SK-N-SH (cell line): Measurements from ENCODE around the gene ANKRD16. TPM values are rescaled to one million over a fixed set of nuclear protein-coding genes. Genes with fewer than 3 reads are reported as not detected.

Experiments used
- CTCF ChIA-PET: fragments of 300-600, 350-600 bp; formaldehyde crosslinking; extraction: SDS; loops from one replicate; lab custom pipeline; 2021; lab: Yijun Ruan, JAX
- POLR2A ChIA-PET: fragments of 350-600 bp; sonication (Branson Sonifier 250); formaldehyde crosslinking; extraction: SDS; loops from one replicate; lab custom pipeline; 2020; ENCODE audit warnings: antibody characterized with exemption, inconsistent platforms; lab: Yijun Ruan, JAX
- DNase-seq: peaks from one replicate; pipeline ENCODE4 v3.0.0; 2012
- H2AFZ ChIP-seq: fragments of 200-600 bp; sonication (generic); 2 replicates; pipeline ENCODE4 v1.8.1; 2016; ENCODE audit warnings: antibody characterized with exemption, mild to moderate bottlenecking, low read depth
- H3F3A ChIP-seq: fragments of 200-600 bp; sonication (generic); replicated peaks from 2 replicates; pipeline ENCODE3; 2016; ENCODE audit warnings: antibody characterized with exemption, mild to moderate bottlenecking; ENCODE audit not compliant: insufficient read depth
- H3K27ac ChIP-seq, 2 experiments: fragments of 200-500 bp in 1 of 2; fragments of 200-600 bp in 1 of 2; sonication (Bioruptor generic) in 1 of 2; sonication (generic), shearing (Covaris generic) in 1 of 2; 2 replicates each; pipeline versions ENCODE4 v1.5.1 to v1.6.1; 2014 to 2016; ENCODE audit warnings: low read depth in 2 of 2, inconsistent platforms in 1 of 2, low read length in 1 of 2, mild to moderate bottlenecking in 1 of 2, mixed read lengths in 1 of 2
- H3K27me3 ChIP-seq: fragments of 200-600 bp; sonication (generic), shearing (Covaris generic); 2 replicates; pipeline ENCODE4 v1.6.1; 2016; ENCODE audit warnings: mixed run types; ENCODE audit not compliant: insufficient read depth
- H3K36me3 ChIP-seq, 2 experiments: fragments of 200-500 bp in 1 of 2; fragments of 200-600 bp in 1 of 2; sonication (Bioruptor generic) in 1 of 2; sonication (generic) in 1 of 2; replicated peaks in 1 of 2; 2 replicates each; pipeline versions ENCODE3 to v1.5.1; 2014 to 2016; ENCODE audit warnings: low read length in 1 of 2, mild to moderate bottlenecking in 1 of 2; ENCODE audit not compliant: insufficient read depth in 2 of 2, control insufficient read depth in 1 of 2
- H3K4me1 ChIP-seq, 2 experiments: fragments of 200-500 bp in 1 of 2; fragments of 200-600 bp in 1 of 2; sonication (Bioruptor generic) in 1 of 2; sonication (generic), shearing (Covaris generic) in 1 of 2; 2 replicates each; pipeline versions ENCODE4 v1.5.1 to v1.6.1; 2014 to 2016; ENCODE audit warnings: low read depth in 1 of 2, low read length in 1 of 2, mixed run types in 1 of 2; ENCODE audit not compliant: insufficient read depth in 2 of 2, control insufficient read depth in 1 of 2
- H3K4me2 ChIP-seq: fragments of 200-600 bp; sonication (generic), shearing (Covaris generic); 2 replicates; pipeline ENCODE4 v1.6.1; 2017; ENCODE audit warnings: mixed run types
- H3K4me3 ChIP-seq, 2 experiments: fragments of 200-500 bp in 1 of 2; fragments of 200-600 bp in 1 of 2; sonication (Bioruptor generic) in 1 of 2; sonication (generic), shearing (Covaris generic) in 1 of 2; 2 replicates each; pipeline versions ENCODE4 v1.5.1 to v1.8.1; 2014 to 2016; ENCODE audit warnings: low read depth in 2 of 2, inconsistent platforms in 1 of 2, low read length in 1 of 2, mild to moderate bottlenecking in 1 of 2, mixed read lengths in 1 of 2, moderate library complexity in 1 of 2
- H3K79me2 ChIP-seq: fragments of 200-600 bp; sonication (generic); 2 replicates; pipeline ENCODE4 v1.8.1; 2017; ENCODE audit warnings: mild to moderate bottlenecking; ENCODE audit not compliant: insufficient read depth
- H3K9ac ChIP-seq: fragments of 200-600 bp; sonication (generic); 2 replicates; pipeline ENCODE4 v1.6.1; 2017; ENCODE audit warnings: mixed run types
- H3K9me2 ChIP-seq: fragments of 200-600 bp; sonication (generic); 2 replicates; pipeline ENCODE4 v1.6.1; 2017; ENCODE audit warnings: mixed run types
- H3K9me3 ChIP-seq: fragments of 200-600 bp; sonication (generic); 2 replicates; pipeline ENCODE4 v1.6.1; 2017; ENCODE audit warnings: mixed run types, mild to moderate bottlenecking, moderate library complexity
- H4K20me1 ChIP-seq: fragments of 200-600 bp; sonication (generic); 2 replicates; pipeline ENCODE4 v1.6.1; 2017; ENCODE audit warnings: mild to moderate bottlenecking, mixed run types; ENCODE audit not compliant: insufficient read depth
- JUND ChIP-seq: IDR thresholded peaks from 2 replicates; pipeline ENCODE4 v1.4.0; 2012
- MXI1 ChIP-seq: IDR thresholded peaks from 2 replicates; pipeline ENCODE4 v1.6.1; 2012; ENCODE audit warnings: mild to moderate bottlenecking, low read depth, low read length, improper control_type of control experiment
- RAD21 ChIP-seq: IDR thresholded peaks from 2 replicates; pipeline ENCODE4 v1.6.1; 2012; ENCODE audit warnings: mild to moderate bottlenecking, low read length
- RXRA ChIP-seq: IDR thresholded peaks from 2 replicates; pipeline ENCODE4 v1.4.0; 2012; ENCODE audit warnings: low read depth, mild to moderate bottlenecking, borderline replicate concordance
- TCF12 ChIP-seq: IDR thresholded peaks from 2 replicates; pipeline ENCODE4 v1.4.0; 2012
- WGBS: methylation state at CpG from one replicate; pipeline ENCODE4 v1.1.6; 2017; ENCODE audit warnings: low lambda C conversion rate; 5-methylcytosine and 5-hydroxymethylcytosine counted together
- polyA plus RNA-seq, 3 experiments: library from polyadenylated mRNA; depleted of rRNA; stranded (reverse); fragments of >200 nt; gene quantifications; 2 replicates each; pipeline ENCODE4 v1.2.3, GENCODE V29; 2012
- TF ChIP-seq, protein P1 (sequence below): fragments of 200-600 bp; sonication (generic); IDR thresholded peaks from 2 replicates; pipeline ENCODE4 v1.6.1; 2017; ENCODE audit warnings: antibody characterized with exemption, mild to moderate bottlenecking, moderate library complexity
- TF ChIP-seq, protein P2 (sequence below): IDR thresholded peaks from 2 replicates; pipeline ENCODE4 v1.4.0; 2012; ENCODE audit warnings: low read depth
- TF ChIP-seq, protein P3 (sequence below): IDR thresholded peaks from 2 replicates; pipeline ENCODE4 v1.6.1; 2012; ENCODE audit warnings: mild to moderate bottlenecking, low read depth, low read length, moderate library complexity

The ANKRD16 gene
- polyA plus RNA-seq, 1 of the 3 experiments (the other 2 are of a cell fraction) = 9.9 TPM

DNA sequence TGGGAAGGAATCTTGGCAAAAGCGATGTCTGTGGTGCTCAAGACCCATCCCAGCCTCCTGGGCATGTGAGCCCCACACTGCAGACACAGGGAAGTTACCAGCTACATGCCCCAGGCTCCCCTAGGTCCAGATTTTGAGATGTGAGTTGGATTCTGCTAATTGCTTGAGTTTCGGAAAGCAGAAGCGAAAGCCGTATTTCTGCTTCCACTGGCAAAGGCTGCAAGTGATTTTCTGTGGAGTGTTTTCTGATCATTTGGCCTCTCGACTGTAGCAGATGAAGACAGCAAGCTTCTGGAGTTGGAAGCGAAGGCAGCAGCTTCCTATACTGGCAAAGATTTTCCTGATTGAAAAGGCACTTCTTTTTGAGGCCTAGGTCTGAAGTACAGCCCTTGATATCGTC is 29.6 kb downstream of the ANKRD16 start:
- no peak overlapping the region for H3K27ac ChIP-seq
- ChIA-PET POLR2A (no interaction called here), CTCF (interaction anchor here (1.6 to 2.1 kb wide), 2 partner anchors 14 kb away, joined by 3 to 8 read pairs; no protein-coding TSS in a partner anchor)
- no peak for TF ChIP-seq JUND
- TF ChIP-seq, protein P1, sequence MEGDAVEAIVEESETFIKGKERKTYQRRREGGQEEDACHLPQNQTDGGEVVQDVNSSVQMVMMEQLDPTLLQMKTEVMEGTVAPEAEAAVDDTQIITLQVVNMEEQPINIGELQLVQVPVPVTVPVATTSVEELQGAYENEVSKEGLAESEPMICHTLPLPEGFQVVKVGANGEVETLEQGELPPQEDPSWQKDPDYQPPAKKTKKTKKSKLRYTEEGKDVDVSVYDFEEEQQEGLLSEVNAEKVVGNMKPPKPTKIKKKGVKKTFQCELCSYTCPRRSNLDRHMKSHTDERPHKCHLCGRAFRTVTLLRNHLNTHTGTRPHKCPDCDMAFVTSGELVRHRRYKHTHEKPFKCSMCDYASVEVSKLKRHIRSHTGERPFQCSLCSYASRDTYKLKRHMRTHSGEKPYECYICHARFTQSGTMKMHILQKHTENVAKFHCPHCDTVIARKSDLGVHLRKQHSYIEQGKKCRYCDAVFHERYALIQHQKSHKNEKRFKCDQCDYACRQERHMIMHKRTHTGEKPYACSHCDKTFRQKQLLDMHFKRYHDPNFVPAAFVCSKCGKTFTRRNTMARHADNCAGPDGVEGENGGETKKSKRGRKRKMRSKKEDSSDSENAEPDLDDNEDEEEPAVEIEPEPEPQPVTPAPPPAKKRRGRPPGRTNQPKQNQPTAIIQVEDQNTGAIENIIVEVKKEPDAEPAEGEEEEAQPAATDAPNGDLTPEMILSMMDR = no peak
- TF ChIP-seq MXI1 = no peak
- H3K9me2 ChIP-seq = no peaks in the 10 kb centered on the region
- H3K79me2 ChIP-seq = no peaks in the 10 kb centered on the region
- H3K36me3 ChIP-seq = no peaks in the 10 kb centered on the region
- no peak overlapping the region for H2AFZ ChIP-seq
- no peak overlapping the region for H3K4me2 ChIP-seq
- no peaks in the 10 kb centered on the region for H4K20me1 ChIP-seq
- 95% methylated on average over 7 of the region's 7 CpGs for WGBS
- H3K4me3 ChIP-seq = no peak overlapping the region
- H3F3A ChIP-seq = peaks cover 16% of the 10 kb centered on the region
- no peaks in the 10 kb centered on the region for H3K4me1 ChIP-seq
- no peaks in the 10 kb centered on the region for H3K9me3 ChIP-seq
- DNase-seq = no peak
- no peak overlapping the region for H3K9ac ChIP-seq
- H3K27me3 ChIP-seq = no peaks in the 10 kb centered on the region

DNA sequence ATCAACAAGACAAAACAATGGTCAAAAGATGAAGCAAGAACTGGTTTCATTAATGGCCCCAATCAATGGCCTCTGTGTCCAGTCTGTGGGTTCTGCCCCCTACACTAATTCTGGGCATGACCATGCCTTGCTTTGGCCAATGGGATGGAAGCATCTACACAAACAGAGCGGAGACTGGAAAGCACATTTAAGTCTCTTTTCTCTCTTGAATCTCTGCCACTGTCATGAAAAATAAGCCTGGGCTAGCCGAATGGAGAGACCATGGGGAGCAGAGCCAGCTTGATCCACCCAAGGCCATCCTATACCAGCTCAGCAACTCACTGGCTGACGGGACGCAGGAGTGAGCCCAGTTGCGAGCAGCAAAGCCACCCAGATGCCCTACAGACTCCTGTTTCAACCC is 30.9 kb downstream of the ANKRD16 start:
- 100% methylated on average over 5 of the region's 5 CpGs for WGBS
- DNase-seq = no peak
- Histone ChIP-seq H2AFZ (no peak overlapping the region), H3F3A (peaks cover 16% of the 10 kb centered on the region), H4K20me1 (no peaks in the 10 kb centered on the region), H3K27me3 (no peaks in the 10 kb centered on the region), H3K4me2 (no peak overlapping the region), H3K36me3 (no peaks in the 10 kb centered on the region), H3K9me3 (no peaks in the 10 kb centered on the region), H3K9ac (no peak overlapping the region), H3K79me2 (no peaks in the 10 kb centered on the region), H3K27ac (no peak overlapping the region), H3K9me2 (no peaks in the 10 kb centered on the region), H3K4me3 (no peak overlapping the region), H3K4me1 (no peaks in the 10 kb centered on the region)
- CTCF ChIA-PET = no interaction called here
- TF ChIP-seq, protein P2, sequence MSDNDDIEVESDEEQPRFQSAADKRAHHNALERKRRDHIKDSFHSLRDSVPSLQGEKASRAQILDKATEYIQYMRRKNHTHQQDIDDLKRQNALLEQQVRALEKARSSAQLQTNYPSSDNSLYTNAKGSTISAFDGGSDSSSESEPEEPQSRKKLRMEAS = no peak
- TF ChIP-seq RXRA (no peak), TCF12 (no peak), RAD21 (no peak)
- TF ChIP-seq, protein P3, sequence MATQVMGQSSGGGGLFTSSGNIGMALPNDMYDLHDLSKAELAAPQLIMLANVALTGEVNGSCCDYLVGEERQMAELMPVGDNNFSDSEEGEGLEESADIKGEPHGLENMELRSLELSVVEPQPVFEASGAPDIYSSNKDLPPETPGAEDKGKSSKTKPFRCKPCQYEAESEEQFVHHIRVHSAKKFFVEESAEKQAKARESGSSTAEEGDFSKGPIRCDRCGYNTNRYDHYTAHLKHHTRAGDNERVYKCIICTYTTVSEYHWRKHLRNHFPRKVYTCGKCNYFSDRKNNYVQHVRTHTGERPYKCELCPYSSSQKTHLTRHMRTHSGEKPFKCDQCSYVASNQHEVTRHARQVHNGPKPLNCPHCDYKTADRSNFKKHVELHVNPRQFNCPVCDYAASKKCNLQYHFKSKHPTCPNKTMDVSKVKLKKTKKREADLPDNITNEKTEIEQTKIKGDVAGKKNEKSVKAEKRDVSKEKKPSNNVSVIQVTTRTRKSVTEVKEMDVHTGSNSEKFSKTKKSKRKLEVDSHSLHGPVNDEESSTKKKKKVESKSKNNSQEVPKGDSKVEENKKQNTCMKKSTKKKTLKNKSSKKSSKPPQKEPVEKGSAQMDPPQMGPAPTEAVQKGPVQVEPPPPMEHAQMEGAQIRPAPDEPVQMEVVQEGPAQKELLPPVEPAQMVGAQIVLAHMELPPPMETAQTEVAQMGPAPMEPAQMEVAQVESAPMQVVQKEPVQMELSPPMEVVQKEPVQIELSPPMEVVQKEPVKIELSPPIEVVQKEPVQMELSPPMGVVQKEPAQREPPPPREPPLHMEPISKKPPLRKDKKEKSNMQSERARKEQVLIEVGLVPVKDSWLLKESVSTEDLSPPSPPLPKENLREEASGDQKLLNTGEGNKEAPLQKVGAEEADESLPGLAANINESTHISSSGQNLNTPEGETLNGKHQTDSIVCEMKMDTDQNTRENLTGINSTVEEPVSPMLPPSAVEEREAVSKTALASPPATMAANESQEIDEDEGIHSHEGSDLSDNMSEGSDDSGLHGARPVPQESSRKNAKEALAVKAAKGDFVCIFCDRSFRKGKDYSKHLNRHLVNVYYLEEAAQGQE = no peak
- POLR2A ChIA-PET = no interaction called here
